Ishikawa (cell line): ENCODE results near the gene CAMK1D.

Experiments used
- FOXM1 ChIP-seq: IDR thresholded peaks from 2 replicates; pipeline ENCODE4 v1.6.1; 2012; ENCODE audit warnings: low read depth, borderline replicate concordance
- NFIC ChIP-seq: IDR thresholded peaks from 2 replicates; pipeline ENCODE4 v1.6.1; 2012
- RAD21 ChIP-seq: IDR thresholded peaks from 2 replicates; pipeline ENCODE4 v1.6.1; 2012; ENCODE audit warnings: low read depth
- TAF1 ChIP-seq: IDR thresholded peaks from 2 replicates; pipeline ENCODE4 v1.6.1; 2012; ENCODE audit warnings: low read depth, mild to moderate bottlenecking
- TCF12 ChIP-seq: IDR thresholded peaks from 2 replicates; pipeline ENCODE4 v1.6.1; 2012; ENCODE audit warnings: low read depth
- TEAD4 ChIP-seq: IDR thresholded peaks from 2 replicates; pipeline ENCODE4 v1.6.1; 2012
- YY1 ChIP-seq: IDR thresholded peaks from 2 replicates; pipeline ENCODE4 v1.6.1; 2012; ENCODE audit warnings: low read depth
- TF ChIP-seq, protein P1 (sequence below): IDR thresholded peaks from 2 replicates; pipeline ENCODE4 v1.6.1; 2012; ENCODE audit warnings: low read depth, mild to moderate bottlenecking

DNA sequence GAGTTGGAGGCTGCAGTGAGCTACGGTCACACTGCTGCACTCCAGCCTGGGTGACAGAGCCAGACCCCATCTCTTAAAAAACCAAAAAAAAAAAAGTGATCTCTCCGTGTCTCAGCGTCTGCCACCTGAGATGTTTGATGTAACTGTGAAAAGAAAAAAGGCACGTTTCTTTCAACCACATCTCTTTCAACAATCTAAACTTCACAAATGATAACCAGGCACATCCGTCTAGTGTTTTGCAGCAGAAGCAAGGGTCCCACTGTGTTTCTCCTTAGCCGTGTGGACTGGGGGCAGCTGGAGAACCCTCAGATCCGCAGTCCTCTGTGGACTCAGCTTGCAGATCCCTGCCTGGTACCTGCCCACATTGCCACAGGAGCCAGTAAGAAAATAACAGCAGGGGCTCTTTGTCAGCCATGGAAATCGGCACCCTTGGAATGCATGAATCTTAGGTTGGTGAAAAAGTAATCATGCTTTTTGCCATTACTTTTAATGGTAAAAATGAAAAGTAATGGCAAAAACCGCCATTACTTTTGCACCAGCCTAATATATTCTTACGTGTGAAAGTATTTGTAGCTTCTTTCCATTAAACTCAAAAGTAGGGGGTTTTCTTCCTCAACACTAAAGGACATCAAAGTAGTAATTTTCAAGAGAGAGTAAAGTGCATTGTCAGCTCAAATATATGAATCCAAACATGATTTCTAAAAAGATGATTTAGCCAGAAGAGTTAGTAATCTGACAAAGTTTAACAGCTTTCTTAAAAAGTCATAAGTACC is 375.6 kb downstream of the CAMK1D start:
- TF ChIP-seq, protein P1, sequence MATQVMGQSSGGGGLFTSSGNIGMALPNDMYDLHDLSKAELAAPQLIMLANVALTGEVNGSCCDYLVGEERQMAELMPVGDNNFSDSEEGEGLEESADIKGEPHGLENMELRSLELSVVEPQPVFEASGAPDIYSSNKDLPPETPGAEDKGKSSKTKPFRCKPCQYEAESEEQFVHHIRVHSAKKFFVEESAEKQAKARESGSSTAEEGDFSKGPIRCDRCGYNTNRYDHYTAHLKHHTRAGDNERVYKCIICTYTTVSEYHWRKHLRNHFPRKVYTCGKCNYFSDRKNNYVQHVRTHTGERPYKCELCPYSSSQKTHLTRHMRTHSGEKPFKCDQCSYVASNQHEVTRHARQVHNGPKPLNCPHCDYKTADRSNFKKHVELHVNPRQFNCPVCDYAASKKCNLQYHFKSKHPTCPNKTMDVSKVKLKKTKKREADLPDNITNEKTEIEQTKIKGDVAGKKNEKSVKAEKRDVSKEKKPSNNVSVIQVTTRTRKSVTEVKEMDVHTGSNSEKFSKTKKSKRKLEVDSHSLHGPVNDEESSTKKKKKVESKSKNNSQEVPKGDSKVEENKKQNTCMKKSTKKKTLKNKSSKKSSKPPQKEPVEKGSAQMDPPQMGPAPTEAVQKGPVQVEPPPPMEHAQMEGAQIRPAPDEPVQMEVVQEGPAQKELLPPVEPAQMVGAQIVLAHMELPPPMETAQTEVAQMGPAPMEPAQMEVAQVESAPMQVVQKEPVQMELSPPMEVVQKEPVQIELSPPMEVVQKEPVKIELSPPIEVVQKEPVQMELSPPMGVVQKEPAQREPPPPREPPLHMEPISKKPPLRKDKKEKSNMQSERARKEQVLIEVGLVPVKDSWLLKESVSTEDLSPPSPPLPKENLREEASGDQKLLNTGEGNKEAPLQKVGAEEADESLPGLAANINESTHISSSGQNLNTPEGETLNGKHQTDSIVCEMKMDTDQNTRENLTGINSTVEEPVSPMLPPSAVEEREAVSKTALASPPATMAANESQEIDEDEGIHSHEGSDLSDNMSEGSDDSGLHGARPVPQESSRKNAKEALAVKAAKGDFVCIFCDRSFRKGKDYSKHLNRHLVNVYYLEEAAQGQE: no peak
- TF ChIP-seq TCF12 (no peak), TAF1 (no peak), RAD21 (no peak), FOXM1 (no peak), TEAD4 (no peak), YY1 (no peak), NFIC (no peak)
